Gastroesophageal sphincter (tissue), 4 donors: ENCODE data around the gene SLC37A1. TPM values are rescaled to one million over a fixed set of nuclear protein-coding genes. Genes with fewer than 3 reads are reported as not detected.
A peak's percentile ranks its signal among the peaks of the same experiment; 100 is the strongest.

Experiments used
- ATAC-seq: fragments of 150-250 bp; one replicate; pipeline ENCODE4 v1.9.1; 2016; ENCODE audit warnings: mild to moderate bottlenecking, moderate library complexity
- H3K27ac ChIP-seq, 4 donors: fragments of 200-600 bp; sonication (generic) in 3 of 4; 1 replicate in 3 of 4; 2 replicates in 1 of 4; pipeline ENCODE4 v1.5.1; 2016 to 2019
- H3K27me3 ChIP-seq: fragments of 200-600 bp; sonication (generic); one replicate; pipeline ENCODE4 v1.5.1; 2019
- H3K36me3 ChIP-seq, 2 donors: fragments of 200-600 bp; sonication (generic); one replicate each; pipeline ENCODE4 v1.5.1; 2019; ENCODE audit warnings: control low read depth in 1 of 2
- H3K4me1 ChIP-seq, 3 donors: fragments of 200-600 bp; sonication (generic); 1 replicate in 2 of 3; 2 replicates in 1 of 3; pipeline ENCODE4 v1.5.1; 2016 to 2019; ENCODE audit warnings: control low read depth in 2 of 3
- H3K4me3 ChIP-seq, 2 donors: fragments of 200-600 bp; sonication (generic); one replicate each; pipeline ENCODE4 v1.5.1; 2019; ENCODE audit warnings: mild to moderate bottlenecking in 1 of 2, moderate library complexity in 1 of 2
- H3K9me3 ChIP-seq, 3 donors: fragments of 200-600 bp; sonication (generic); one replicate each; pipeline ENCODE4 v1.5.1; 2017 to 2019; ENCODE audit warnings: control low read depth in 2 of 3
- CTCF ChIP-seq, 4 experiments: fragments of 200-600 bp in 2 of 4; fragments of 450-650 bp in 2 of 4; sonication (generic) in 1 of 4; IDR thresholded peaks; one replicate each; pipeline ENCODE4 v1.5.1; 2017 to 2019; ENCODE audit warnings: antibody characterized with exemption in 4 of 4, mild to moderate bottlenecking in 2 of 4, moderate library complexity in 2 of 4
- EP300 ChIP-seq: sonication (generic); formaldehyde crosslinking; IDR thresholded peaks from one replicate; pipeline ENCODE4 v1.6.1; 2017; ENCODE audit warnings: antibody characterized with exemption, mild to moderate bottlenecking
- POLR2A ChIP-seq, 2 donors: fragments of 450-650 bp; IDR thresholded peaks; one replicate each; pipeline ENCODE4 v1.6.1; 2017; ENCODE audit warnings: antibody characterized with exemption in 2 of 2, mild to moderate bottlenecking in 2 of 2, moderate library complexity in 1 of 2
- POLR2AphosphoS5 ChIP-seq: sonication (generic); formaldehyde crosslinking; IDR thresholded peaks from one replicate; pipeline ENCODE4 v1.6.1; 2017; ENCODE audit warnings: antibody characterized with exemption
- WGBS, 2 donors: methylation state at CpG; one replicate each; pipeline ENCODE4 v1.1.5; 2018; ENCODE audit warnings: low coverage in 1 of 2; 5-methylcytosine and 5-hydroxymethylcytosine counted together
- total RNA-seq, 4 donors: library from RNA; depleted of rRNA; stranded (reverse); fragments of >200 nt; gene quantifications; one replicate each; pipeline ENCODE4 v1.1.0, GENCODE V29; 2016

The SLC37A1 gene
- total RNA-seq, 4 donors from 2014 or later, result 3.7 to 7.8 (median 4.3) TPM

DNA sequence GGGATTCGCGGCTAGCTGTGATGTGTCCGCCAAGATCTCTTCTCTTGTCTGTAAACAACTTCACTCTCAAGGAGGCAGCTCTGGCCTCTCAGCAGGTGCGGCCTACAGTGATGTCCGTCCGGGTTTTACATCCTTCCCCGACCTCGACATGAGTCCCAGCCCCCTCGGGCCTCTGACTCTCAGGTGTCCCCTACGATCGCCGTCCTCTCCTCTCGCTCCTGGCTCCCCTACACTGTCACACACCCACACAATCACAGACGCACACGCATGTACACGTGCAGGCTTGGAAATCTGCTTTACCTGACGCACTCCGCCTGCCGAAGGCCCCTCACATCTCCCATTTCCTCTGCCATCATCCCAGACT lies 16.8 kb upstream of the SLC37A1 start:
- H3K27me3 ChIP-seq, result no peaks in the 10 kb centered on the region
- H3K36me3 ChIP-seq, result no peaks in the 10 kb centered on the region
- peak overlapping the region; percentile 39 to 68 for H3K4me3 ChIP-seq
- peak; percentile 6 for ATAC-seq
- 21 to 25% methylated on average over 13 to 14 of the region's 19 CpGs for WGBS, 2 donors
- H3K27ac ChIP-seq, result peak overlapping the region; percentile 48 to 93 (median 90)
- peaks cover 0 to 16% (median 0%) of the 10 kb centered on the region in 3 donors for H3K4me1 ChIP-seq
- no peaks in the 10 kb centered on the region for H3K9me3 ChIP-seq
- TF ChIP-seq POLR2AphosphoS5 (no peak), EP300 (no peak), CTCF (IDR thresholded peaks at IDR 0.05) (no peak), POLR2A (IDR thresholded peaks at IDR 0.05) (no peak)

DNA sequence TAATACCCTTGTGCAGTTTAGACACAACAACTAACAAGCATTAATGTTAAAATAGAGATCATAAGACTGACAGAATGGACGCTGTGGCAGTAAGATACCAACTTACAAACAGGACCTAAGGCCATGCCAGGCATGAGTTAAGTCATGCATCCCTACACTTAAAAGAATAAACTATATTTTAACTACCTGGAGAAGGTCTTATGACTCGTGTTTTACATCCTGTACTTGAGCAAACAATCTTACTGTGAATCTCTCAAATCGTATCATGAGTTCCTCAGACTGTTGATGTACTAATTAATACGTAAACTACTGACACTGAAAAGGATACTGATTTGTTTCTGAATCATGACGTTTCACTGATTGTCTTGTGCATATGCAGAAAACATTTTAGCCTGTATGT lies 15.6 kb upstream of the SLC37A1 start:
- H3K36me3 ChIP-seq, result no peaks in the 10 kb centered on the region
- 74% methylated on average over 5 of the region's 5 CpGs for WGBS, 2 donors

GRCh38 chr21:42499444-42500112 lies 14.1 kb upstream of the SLC37A1 start:
- TF ChIP-seq POLR2AphosphoS5 (no peak), POLR2A (IDR thresholded peaks at IDR 0.05) (no peak), EP300 (no peak), CTCF (IDR thresholded peaks at IDR 0.05) (no peak)
- no peaks in the 10 kb centered on the region for H3K9me3 ChIP-seq
- H3K4me3 ChIP-seq, result no peak overlapping the region
- H3K27ac ChIP-seq, result no peak overlapping the region
- H3K4me1 ChIP-seq, result peaks cover 0 to 16% (median 0%) of the 10 kb centered on the region in 3 donors
- H3K27me3 ChIP-seq, result no peaks in the 10 kb centered on the region
- no peaks in the 10 kb centered on the region for H3K36me3 ChIP-seq
- 59 to 72% methylated on average over 8 to 9 of the region's 15 CpGs for WGBS, 2 donors
- no peak for ATAC-seq

More for the DNA sequence above, 15.6 kb upstream of the SLC37A1 start:
- Histone ChIP-seq H3K27me3 (no peaks in the 10 kb centered on the region), H3K4me3 (no peak overlapping the region), H3K9me3 (no peaks in the 10 kb centered on the region), H3K4me1 (peaks cover 0 to 16% (median 0%) of the 10 kb centered on the region in 3 donors), H3K27ac (no peak overlapping the region)
- ATAC-seq, result no peak
- no peak for TF ChIP-seq POLR2A (IDR thresholded peaks at IDR 0.05)
- TF ChIP-seq CTCF (IDR thresholded peaks at IDR 0.05), result no peak
- no peak for TF ChIP-seq EP300
- TF ChIP-seq POLR2AphosphoS5, result no peak

- H3K4me3 ChIP-seq, result no peak overlapping the region
- no peak overlapping the region for H3K27ac ChIP-seq
- peaks cover 0 to 15% (median 0%) of the 10 kb centered on the region in 3 donors for H3K4me1 ChIP-seq
- H3K27me3 ChIP-seq, result no peaks in the 10 kb centered on the region
- H3K9me3 ChIP-seq, result no peaks in the 10 kb centered on the region
- H3K36me3 ChIP-seq, result no peaks in the 10 kb centered on the region
- no peak for TF ChIP-seq CTCF (IDR thresholded peaks at IDR 0.05)
- TF ChIP-seq POLR2A (IDR thresholded peaks at IDR 0.05), result no peak
- no peak for TF ChIP-seq EP300
- TF ChIP-seq POLR2AphosphoS5, result no peak
- no peak for ATAC-seq
- 86 to 95% methylated on average over 4 of the region's 4 CpGs for WGBS, 2 donors
Observed at GRCh38 chr21:42500225-42500624, 13.4 kb upstream of the SLC37A1 start.

DNA sequence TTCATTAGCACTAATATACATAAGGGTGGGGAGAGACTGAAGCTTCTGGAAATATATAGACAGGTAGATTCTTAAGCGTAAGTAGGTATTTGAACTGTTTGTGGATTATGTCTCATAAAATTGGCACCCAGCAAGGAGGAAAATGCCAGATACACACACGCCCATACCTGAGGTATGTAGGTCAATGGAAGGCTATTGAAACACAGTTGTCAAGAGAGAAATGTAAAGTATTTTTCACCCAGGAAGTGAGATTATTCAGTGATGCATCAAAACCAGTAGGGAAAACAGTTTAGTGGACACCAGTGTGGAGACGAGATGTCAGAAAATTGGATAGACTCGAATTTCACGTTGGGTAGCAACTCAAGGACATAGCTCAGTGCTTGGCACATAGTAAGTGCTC lies 12.9 kb upstream of the SLC37A1 start:
- Histone ChIP-seq H3K36me3 (no peaks in the 10 kb centered on the region), H3K27me3 (no peaks in the 10 kb centered on the region), H3K9me3 (no peaks in the 10 kb centered on the region), H3K27ac (no peak overlapping the region), H3K4me1 (peaks cover 0 to 10% (median 0%) of the 10 kb centered on the region in 3 donors), H3K4me3 (no peak overlapping the region)
- TF ChIP-seq POLR2AphosphoS5, result no peak
- no peak for TF ChIP-seq POLR2A (IDR thresholded peaks at IDR 0.05)
- TF ChIP-seq EP300, result no peak
- no peak for TF ChIP-seq CTCF (IDR thresholded peaks at IDR 0.05)
- no peak for ATAC-seq
- WGBS, 2 donors, result 59 to 81% methylated on average over 5 of the region's 5 CpGs
